SK-N-SH treated with all-trans-retinoic acid at 6 μM for 48 hours (cell line): Measurements from ENCODE around the gene ARHGAP10.

Experiments
- ATAC-seq: fragments of 200-7000 bp; cut with Tn5 transposase; 3 replicates; pipeline ENCODE4 v1.9.1; 2020; ENCODE audit warnings: mild to moderate bottlenecking, moderate library complexity
- BACH2 ChIP-seq: fragments of 250-450 bp; sonication (Bioruptor Pico); IDR thresholded peaks from 2 replicates; pipeline ENCODE4 v1.9.0; 2021; ENCODE audit warnings: mild to moderate bottlenecking, borderline replicate concordance
- CREB5 ChIP-seq: fragments of 250-450 bp; sonication (Bioruptor Pico); IDR thresholded peaks from 2 replicates; pipeline ENCODE4 v1.5.1; 2020; ENCODE audit warnings: low read depth, mild to moderate bottlenecking, moderate library complexity
- ISL1 ChIP-seq: fragments of 250-450 bp; sonication (Bioruptor Pico); IDR thresholded peaks from 2 replicates; pipeline ENCODE4 v2.1.2; 2022; ENCODE audit warnings: mild to moderate bottlenecking, moderate library complexity
- OSR1 ChIP-seq: fragments of 250-450 bp; sonication (Bioruptor Pico); IDR thresholded peaks from 2 replicates; pipeline ENCODE4 v1.8.0; 2022; ENCODE audit warnings: moderate library complexity, mild to moderate bottlenecking, inconsistent platforms
- RARB ChIP-seq: fragments of 250-450 bp; sonication (Bioruptor Pico); IDR thresholded peaks from 2 replicates; pipeline ENCODE4 v1.8.0; 2021; ENCODE audit warnings: mild to moderate bottlenecking, moderate library complexity
- SNAI2 ChIP-seq: fragments of 250-450 bp; sonication (Bioruptor Pico); IDR thresholded peaks from 2 replicates; pipeline ENCODE4 v1.5.0; 2020; ENCODE audit warnings: mild to moderate bottlenecking, moderate library complexity
- TCF4 ChIP-seq: fragments of 250-450 bp; sonication (Bioruptor Pico); IDR thresholded peaks from 2 replicates; pipeline ENCODE4 v1.8.0; 2021; ENCODE audit warnings: mild to moderate bottlenecking, moderate library complexity, borderline replicate concordance
- TOX ChIP-seq: fragments of 250-450 bp; sonication (Bioruptor Pico); IDR thresholded peaks from 2 replicates; pipeline ENCODE4 v1.8.0; 2021; ENCODE audit warnings: mild to moderate bottlenecking, moderate library complexity, borderline replicate concordance
- TSHZ2 ChIP-seq: fragments of 250-450 bp; sonication (Bioruptor Pico); IDR thresholded peaks from 2 replicates; pipeline ENCODE4 v1.5.0; 2020; ENCODE audit warnings: mild to moderate bottlenecking, moderate library complexity
- ZC3H10 ChIP-seq: fragments of 250-450 bp; sonication (Bioruptor Pico); IDR thresholded peaks from 2 replicates; pipeline ENCODE4 v1.5.1; 2021; ENCODE audit warnings: mild to moderate bottlenecking, moderate library complexity
- ZFP3 ChIP-seq: fragments of 250-450 bp; sonication (Bioruptor Pico); IDR thresholded peaks from 2 replicates; pipeline ENCODE4 v1.5.0; 2020; ENCODE audit warnings: mild to moderate bottlenecking, moderate library complexity
- ZFP30 ChIP-seq: fragments of 450-650 bp; formaldehyde crosslinking; IDR thresholded peaks from 2 replicates; pipeline ENCODE4 v1.5.0; 2022; ENCODE audit warnings: mild to moderate bottlenecking, moderate library complexity
- ZNF565 ChIP-seq: fragments of 450-650 bp; formaldehyde crosslinking; conservative IDR thresholded peaks from 2 replicates; pipeline ENCODE4 v1.5.0; 2020; ENCODE audit warnings: low read depth, mild to moderate bottlenecking, moderate library complexity
- ZNF70 ChIP-seq: fragments of 450-650 bp; formaldehyde crosslinking; IDR thresholded peaks from 2 replicates; pipeline ENCODE4 v1.5.0; 2020; ENCODE audit warnings: mild to moderate bottlenecking, moderate library complexity
- ZNF8 ChIP-seq: fragments of 450-650 bp; formaldehyde crosslinking; IDR thresholded peaks from 2 replicates; pipeline ENCODE4 v1.5.0; 2020; ENCODE audit warnings: mild to moderate bottlenecking, moderate library complexity
- TF ChIP-seq, protein P1 (sequence below): fragments of 250-450 bp; sonication (Bioruptor Pico); IDR thresholded peaks from 2 replicates; pipeline ENCODE4 v1.5.1; 2021; ENCODE audit warnings: mild to moderate bottlenecking, moderate library complexity
- TF ChIP-seq, protein P2 (sequence below): fragments of 250-450 bp; sonication (Bioruptor Pico); IDR thresholded peaks from 2 replicates; pipeline ENCODE4 v1.8.0; 2021; ENCODE audit warnings: low read depth, mild to moderate bottlenecking, moderate library complexity, borderline replicate concordance
- TF ChIP-seq, protein P3 (sequence below): fragments of 250-450 bp; sonication (Bioruptor Pico); IDR thresholded peaks from 2 replicates; pipeline ENCODE4 v1.8.0; 2020; ENCODE audit warnings: mild to moderate bottlenecking, moderate library complexity, borderline replicate concordance

Gene ARHGAP10

GRCh38 chr4:147805946-147806345, 74.1 kb downstream of the ARHGAP10 start:
- ATAC-seq, result no peak
- TF ChIP-seq CREB5 (CRISPR knock-in tag), result no peak
- no peak for TF ChIP-seq TOX (CRISPR knock-in tag)
- TF ChIP-seq SNAI2 (CRISPR knock-in tag), result no peak

DNA sequence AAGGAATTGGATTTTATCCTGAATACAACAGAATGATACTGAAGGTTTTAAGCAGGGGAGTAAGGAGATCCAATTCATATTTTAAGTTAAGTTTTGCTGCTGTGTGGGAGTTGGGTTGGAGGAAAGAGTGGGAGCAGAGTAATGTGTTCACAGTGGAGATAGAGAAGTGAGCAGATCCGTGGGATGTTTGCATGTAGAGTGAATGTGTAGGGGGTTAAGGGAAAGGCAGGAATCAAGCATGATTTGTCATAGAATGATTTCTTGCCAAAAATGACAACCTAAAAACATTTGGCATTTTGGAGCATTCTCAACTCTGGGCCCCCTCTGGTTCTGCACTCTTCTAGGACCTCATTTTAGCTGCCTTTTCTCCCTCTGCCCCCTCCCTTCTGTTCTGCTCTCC, 76.6 kb downstream of the ARHGAP10 start:
- ATAC-seq, result no peak
- TF ChIP-seq ZC3H10 (no peak), SNAI2 (CRISPR knock-in tag) (no peak), OSR1 (CRISPR knock-in tag) (no peak), TSHZ2 (CRISPR knock-in tag) (no peak), ZNF70 (CRISPR knock-in tag) (no peak), BACH2 (CRISPR knock-in tag) (no peak), ISL1 (CRISPR knock-in tag) (no peak), ZNF8 (CRISPR knock-in tag) (no peak), ZNF565 (no peak), TCF4 (CRISPR knock-in tag) (no peak)

GRCh38 chr4:147809211-147809610, 77.3 kb downstream of the ARHGAP10 start:
- ATAC-seq, result no peak
- TF ChIP-seq, protein P1, sequence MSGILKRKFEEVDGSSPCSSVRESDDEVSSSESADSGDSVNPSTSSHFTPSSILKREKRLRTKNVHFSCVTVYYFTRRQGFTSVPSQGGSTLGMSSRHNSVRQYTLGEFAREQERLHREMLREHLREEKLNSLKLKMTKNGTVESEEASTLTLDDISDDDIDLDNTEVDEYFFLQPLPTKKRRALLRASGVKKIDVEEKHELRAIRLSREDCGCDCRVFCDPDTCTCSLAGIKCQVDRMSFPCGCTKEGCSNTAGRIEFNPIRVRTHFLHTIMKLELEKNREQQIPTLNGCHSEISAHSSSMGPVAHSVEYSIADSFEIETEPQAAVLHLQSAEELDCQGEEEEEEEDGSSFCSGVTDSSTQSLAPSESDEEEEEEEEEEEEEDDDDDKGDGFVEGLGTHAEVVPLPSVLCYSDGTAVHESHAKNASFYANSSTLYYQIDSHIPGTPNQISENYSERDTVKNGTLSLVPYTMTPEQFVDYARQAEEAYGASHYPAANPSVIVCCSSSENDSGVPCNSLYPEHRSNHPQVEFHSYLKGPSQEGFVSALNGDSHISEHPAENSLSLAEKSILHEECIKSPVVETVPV (CRISPR knock-in tag), result no peak
- TF ChIP-seq ZNF70 (CRISPR knock-in tag) (no peak), RARB (CRISPR knock-in tag) (no peak), ZFP3 (CRISPR knock-in tag) (no peak), ZFP30 (no peak), TSHZ2 (CRISPR knock-in tag) (no peak), SNAI2 (CRISPR knock-in tag) (no peak)
- TF ChIP-seq, protein P2, sequence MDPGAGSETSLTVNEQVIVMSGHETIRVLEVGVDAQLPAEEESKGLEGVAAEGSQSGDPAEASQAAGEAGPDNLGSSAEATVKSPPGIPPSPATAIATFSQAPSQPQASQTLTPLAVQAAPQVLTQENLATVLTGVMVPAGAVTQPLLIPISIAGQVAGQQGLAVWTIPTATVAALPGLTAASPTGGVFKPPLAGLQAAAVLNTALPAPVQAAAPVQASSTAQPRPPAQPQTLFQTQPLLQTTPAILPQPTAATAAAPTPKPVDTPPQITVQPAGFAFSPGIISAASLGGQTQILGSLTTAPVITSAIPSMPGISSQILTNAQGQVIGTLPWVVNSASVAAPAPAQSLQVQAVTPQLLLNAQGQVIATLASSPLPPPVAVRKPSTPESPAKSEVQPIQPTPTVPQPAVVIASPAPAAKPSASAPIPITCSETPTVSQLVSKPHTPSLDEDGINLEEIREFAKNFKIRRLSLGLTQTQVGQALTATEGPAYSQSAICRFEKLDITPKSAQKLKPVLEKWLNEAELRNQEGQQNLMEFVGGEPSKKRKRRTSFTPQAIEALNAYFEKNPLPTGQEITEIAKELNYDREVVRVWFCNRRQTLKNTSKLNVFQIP (CRISPR knock-in tag), result no peak
- TF ChIP-seq, protein P3, sequence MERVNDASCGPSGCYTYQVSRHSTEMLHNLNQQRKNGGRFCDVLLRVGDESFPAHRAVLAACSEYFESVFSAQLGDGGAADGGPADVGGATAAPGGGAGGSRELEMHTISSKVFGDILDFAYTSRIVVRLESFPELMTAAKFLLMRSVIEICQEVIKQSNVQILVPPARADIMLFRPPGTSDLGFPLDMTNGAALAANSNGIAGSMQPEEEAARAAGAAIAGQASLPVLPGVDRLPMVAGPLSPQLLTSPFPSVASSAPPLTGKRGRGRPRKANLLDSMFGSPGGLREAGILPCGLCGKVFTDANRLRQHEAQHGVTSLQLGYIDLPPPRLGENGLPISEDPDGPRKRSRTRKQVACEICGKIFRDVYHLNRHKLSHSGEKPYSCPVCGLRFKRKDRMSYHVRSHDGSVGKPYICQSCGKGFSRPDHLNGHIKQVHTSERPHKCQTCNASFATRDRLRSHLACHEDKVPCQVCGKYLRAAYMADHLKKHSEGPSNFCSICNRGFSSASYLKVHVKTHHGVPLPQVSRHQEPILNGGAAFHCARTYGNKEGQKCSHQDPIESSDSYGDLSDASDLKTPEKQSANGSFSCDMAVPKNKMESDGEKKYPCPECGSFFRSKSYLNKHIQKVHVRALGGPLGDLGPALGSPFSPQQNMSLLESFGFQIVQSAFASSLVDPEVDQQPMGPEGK (CRISPR knock-in tag), result no peak
